HEK293 (cell line): ENCODE data around the gene EIF4E1B.
A peak's percentile ranks its signal among the peaks of the same experiment; 100 is the strongest.

Experiments
- CTCF ChIA-PET: fragments of 350-600 bp; formaldehyde crosslinking; extraction: SDS; loops from one replicate; lab custom pipeline; 2021; ENCODE audit warnings: antibody characterized with exemption; lab: Yijun Ruan, JAX
- POLR2A ChIA-PET: fragments of 300-600 bp; formaldehyde crosslinking; extraction: SDS; loops from one replicate; lab custom pipeline; 2020; ENCODE audit warnings: antibody characterized with exemption, inconsistent platforms; lab: Yijun Ruan, JAX
- H3K27ac ChIP-seq: fragments of 200-500 bp; sonication (Bioruptor generic); 2 replicates; pipeline ENCODE4 v1.5.1; 2014; ENCODE audit warnings: low read depth, low read length, control low read depth, inconsistent platforms; ENCODE audit errors: extremely low read depth
- H3K36me3 ChIP-seq, 2 experiments: fragments of 200-500 bp in 1 of 2; sonication (Bioruptor generic) in 1 of 2; 1 replicate in 1 of 2; 2 replicates in 1 of 2; pipeline ENCODE4 v1.5.1; 2014 to 2017; ENCODE audit warnings: inconsistent platforms in 2 of 2, low read length in 2 of 2; ENCODE audit not compliant: control insufficient read depth in 2 of 2, insufficient read depth in 1 of 2
- H3K4me1 ChIP-seq: fragments of 200-500 bp; sonication (Bioruptor generic); 2 replicates; pipeline ENCODE4 v1.5.1; 2014; ENCODE audit warnings: mild to moderate bottlenecking, low read length, inconsistent platforms; ENCODE audit not compliant: control insufficient read depth, insufficient read depth
- H3K4me3 ChIP-seq: 2 replicates; pipeline ENCODE4 v1.5.1; 2011; ENCODE audit warnings: low read depth, mild to moderate bottlenecking, control low read depth, low read length, moderate library complexity
- H3K9me3 ChIP-seq: fragments of 200-500 bp; sonication (Bioruptor generic); 2 replicates; pipeline ENCODE4 v1.5.1; 2014; ENCODE audit warnings: low read depth, low read length, inconsistent platforms; ENCODE audit not compliant: control insufficient read depth, insufficient read depth
- BCL11B ChIP-seq: fragments of 450-650 bp; formaldehyde crosslinking; IDR thresholded peaks from 2 replicates; pipeline ENCODE4 v1.5.1; 2016; ENCODE audit warnings: low read depth, missing biosample characterization, missing genetic modification characterization
- EGR2 ChIP-seq: fragments of 450-650 bp; formaldehyde crosslinking; IDR thresholded peaks from 2 replicates; pipeline ENCODE4 v1.5.1; 2016; ENCODE audit warnings: low read depth, missing biosample characterization, missing genetic modification characterization
- HOXD13 ChIP-seq: sonication (generic); formaldehyde crosslinking; IDR thresholded peaks from 2 replicates; pipeline ENCODE4 v1.8.0; 2022; ENCODE audit warnings: missing genetic modification reagents, borderline replicate concordance
- IKZF3 ChIP-seq: fragments of 450-650 bp; IDR thresholded peaks from 2 replicates; pipeline ENCODE4 v1.5.0; 2018; ENCODE audit warnings: missing biosample characterization, mild to moderate bottlenecking, missing genetic modification characterization, moderate library complexity
- KLF16 ChIP-seq: fragments of 450-650 bp; formaldehyde crosslinking; IDR thresholded peaks from 2 replicates; pipeline ENCODE4 v1.5.1; 2017; ENCODE audit warnings: missing biosample characterization, missing genetic modification characterization
- SP2 ChIP-seq: fragments of 450-650 bp; formaldehyde crosslinking; IDR thresholded peaks from 2 replicates; pipeline ENCODE4 v1.5.1; 2016; ENCODE audit warnings: missing biosample characterization, missing genetic modification characterization
- SP3 ChIP-seq: fragments of 450-650 bp; formaldehyde crosslinking; IDR thresholded peaks from 2 replicates; pipeline ENCODE4 v1.5.1; 2016; ENCODE audit warnings: missing biosample characterization, missing genetic modification characterization
- YY1 ChIP-seq: fragments of 450-650 bp; formaldehyde crosslinking; IDR thresholded peaks from 2 replicates; pipeline ENCODE4 v1.5.1; 2018; ENCODE audit warnings: missing biosample characterization, missing genetic modification characterization
- ZFHX2 ChIP-seq: fragments of 450-650 bp; formaldehyde crosslinking; conservative IDR thresholded peaks from 2 replicates; pipeline ENCODE4 v1.5.1; 2016; ENCODE audit warnings: missing biosample characterization, missing genetic modification characterization
- ZFP3 ChIP-seq: fragments of 450-650 bp; formaldehyde crosslinking; IDR thresholded peaks from 2 replicates; pipeline ENCODE4 v1.5.1; 2016; ENCODE audit warnings: low read depth, missing biosample characterization, missing genetic modification characterization
- ZNF148 ChIP-seq: fragments of 450-650 bp; formaldehyde crosslinking; IDR thresholded peaks from 2 replicates; pipeline ENCODE4 v1.5.0; 2017; ENCODE audit warnings: missing biosample characterization, missing genetic modification characterization, borderline replicate concordance
- ZNF18 ChIP-seq: fragments of 450-650 bp; formaldehyde crosslinking; IDR thresholded peaks from 2 replicates; pipeline ENCODE4 v1.5.1; 2016; ENCODE audit warnings: missing biosample characterization, missing genetic modification characterization
- ZNF335 ChIP-seq: fragments of 450-650 bp; formaldehyde crosslinking; conservative IDR thresholded peaks from 2 replicates; pipeline ENCODE4 v1.5.1; 2016; ENCODE audit warnings: missing biosample characterization, missing genetic modification characterization
- ZNF488 ChIP-seq: fragments of 450-650 bp; formaldehyde crosslinking; IDR thresholded peaks from 2 replicates; pipeline ENCODE4 v1.5.1; 2016; ENCODE audit warnings: missing biosample characterization, missing genetic modification characterization
- ZNF529 ChIP-seq: fragments of 450-650 bp; formaldehyde crosslinking; IDR thresholded peaks from 2 replicates; pipeline ENCODE4 v1.5.1; 2017; ENCODE audit warnings: missing genetic modification characterization, missing biosample characterization; ENCODE audit not compliant: insufficient replicate concordance
- ZNF600 ChIP-seq: fragments of 450-650 bp; formaldehyde crosslinking; IDR thresholded peaks from 2 replicates; pipeline ENCODE4 v1.5.1; 2016; ENCODE audit warnings: missing biosample characterization, missing genetic modification characterization
- ZNF621 ChIP-seq: fragments of 450-650 bp; formaldehyde crosslinking; IDR thresholded peaks from 2 replicates; pipeline ENCODE4 v1.5.1; 2017; ENCODE audit warnings: missing biosample characterization, missing genetic modification characterization
- ZNF623 ChIP-seq: fragments of 450-650 bp; formaldehyde crosslinking; IDR thresholded peaks from 2 replicates; pipeline ENCODE4 v1.5.1; 2016; ENCODE audit warnings: missing biosample characterization, missing genetic modification characterization
- ZNF654 ChIP-seq: fragments of 450-650 bp; formaldehyde crosslinking; IDR thresholded peaks from 2 replicates; pipeline ENCODE4 v1.5.1; 2016; ENCODE audit warnings: low read depth, missing biosample characterization, missing genetic modification characterization
- ZNF658 ChIP-seq: fragments of 450-650 bp; formaldehyde crosslinking; IDR thresholded peaks from 2 replicates; pipeline ENCODE4; 2016; ENCODE audit warnings: missing biosample characterization, missing genetic modification characterization
- ZNF747 ChIP-seq: fragments of 450-650 bp; formaldehyde crosslinking; IDR thresholded peaks from 2 replicates; pipeline ENCODE4 v1.5.1; 2016; ENCODE audit warnings: missing biosample characterization, missing genetic modification characterization
- ZNF76 ChIP-seq: fragments of 450-650 bp; formaldehyde crosslinking; IDR thresholded peaks from 2 replicates; pipeline ENCODE4; 2016; ENCODE audit warnings: low read depth, missing biosample characterization, missing genetic modification characterization, borderline replicate concordance
- TF ChIP-seq, protein P1 (sequence below): fragments of 450-650 bp; formaldehyde crosslinking; IDR thresholded peaks from 2 replicates; pipeline ENCODE4 v1.5.1; 2016; ENCODE audit warnings: missing biosample characterization, missing genetic modification characterization
- TF ChIP-seq, protein P2 (sequence below): fragments of 450-650 bp; formaldehyde crosslinking; IDR thresholded peaks from 2 replicates; pipeline ENCODE4; 2016; ENCODE audit warnings: missing biosample characterization, missing genetic modification characterization
- TF ChIP-seq, protein P3 (sequence below): fragments of 450-650 bp; formaldehyde crosslinking; IDR thresholded peaks from 2 replicates; pipeline ENCODE4 v1.5.1; 2017; ENCODE audit warnings: missing biosample characterization, missing genetic modification characterization

The EIF4E1B gene

DNA sequence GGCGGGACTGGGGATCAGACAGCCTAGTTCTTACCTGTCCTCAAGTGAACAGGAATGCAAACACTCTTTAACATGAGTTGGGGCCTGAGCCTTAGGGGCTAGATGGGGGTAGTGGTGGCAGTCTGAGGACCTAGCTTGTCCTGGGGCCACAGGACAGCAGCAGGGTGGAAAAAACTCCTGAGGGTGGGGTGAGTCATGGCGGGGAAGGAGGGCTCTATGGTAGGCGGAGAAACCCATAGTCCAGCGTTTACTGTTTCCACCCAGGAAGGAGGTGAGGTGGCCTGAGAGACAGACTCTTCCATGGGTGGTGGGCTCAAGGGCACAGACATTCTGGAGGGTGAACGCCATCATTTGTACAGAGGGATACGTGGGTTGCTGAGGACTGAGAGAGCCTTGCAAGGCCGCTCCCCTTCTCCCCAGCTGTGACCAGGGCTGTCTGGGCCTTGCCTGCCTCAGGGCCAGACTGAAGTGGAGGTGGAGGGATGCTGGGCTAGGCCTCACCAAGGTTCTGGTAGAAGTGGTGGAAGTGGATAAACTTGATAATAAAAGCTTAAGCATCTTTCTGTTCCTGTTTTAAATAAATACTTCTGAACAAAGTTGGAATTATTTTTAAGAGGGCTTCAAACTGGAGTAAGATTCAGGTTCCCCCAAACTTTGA lies 15.7 kb downstream of the EIF4E1B start:
- CTCF ChIA-PET: interaction anchor here (0.6 to 2.7 kb wide), 6 partner anchors 12 to 916 kb away, joined by 3 to 13 read pairs (median 3); no protein-coding TSS in a partner anchor
- TF ChIP-seq ZFHX2 (tag by site-specific recombination): peak; percentile 60
- 0 out of 2 replicates have a peak, but pooled peaks have one; percentile 11 for TF ChIP-seq SP3 (tag by site-specific recombination)
- TF ChIP-seq ZNF621: no peak
- TF ChIP-seq SP2 (tag by site-specific recombination): peak; percentile 20; the same call in 1 of the 2 replicates
- no peak for TF ChIP-seq ZNF76 (tag by site-specific recombination)
- peak; percentile 42; the same call in 1 of the 2 replicates for TF ChIP-seq EGR2 (tag by site-specific recombination)
- TF ChIP-seq HOXD13 (CRISPR knock-in tag): no peak
- TF ChIP-seq, protein P1, sequence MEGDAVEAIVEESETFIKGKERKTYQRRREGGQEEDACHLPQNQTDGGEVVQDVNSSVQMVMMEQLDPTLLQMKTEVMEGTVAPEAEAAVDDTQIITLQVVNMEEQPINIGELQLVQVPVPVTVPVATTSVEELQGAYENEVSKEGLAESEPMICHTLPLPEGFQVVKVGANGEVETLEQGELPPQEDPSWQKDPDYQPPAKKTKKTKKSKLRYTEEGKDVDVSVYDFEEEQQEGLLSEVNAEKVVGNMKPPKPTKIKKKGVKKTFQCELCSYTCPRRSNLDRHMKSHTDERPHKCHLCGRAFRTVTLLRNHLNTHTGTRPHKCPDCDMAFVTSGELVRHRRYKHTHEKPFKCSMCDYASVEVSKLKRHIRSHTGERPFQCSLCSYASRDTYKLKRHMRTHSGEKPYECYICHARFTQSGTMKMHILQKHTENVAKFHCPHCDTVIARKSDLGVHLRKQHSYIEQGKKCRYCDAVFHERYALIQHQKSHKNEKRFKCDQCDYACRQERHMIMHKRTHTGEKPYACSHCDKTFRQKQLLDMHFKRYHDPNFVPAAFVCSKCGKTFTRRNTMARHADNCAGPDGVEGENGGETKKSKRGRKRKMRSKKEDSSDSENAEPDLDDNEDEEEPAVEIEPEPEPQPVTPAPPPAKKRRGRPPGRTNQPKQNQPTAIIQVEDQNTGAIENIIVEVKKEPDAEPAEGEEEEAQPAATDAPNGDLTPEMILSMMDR: no peak
- TF ChIP-seq ZNF658 (tag by site-specific recombination): no peak
- no peak for TF ChIP-seq ZNF654 (tag by site-specific recombination)
- peak; percentile 56; the same call in 1 of the 2 replicates for TF ChIP-seq ZNF335 (tag by site-specific recombination)
- no peak for TF ChIP-seq ZNF18 (tag by site-specific recombination)
- TF ChIP-seq ZNF488 (tag by site-specific recombination): no peak
- TF ChIP-seq, all 188 proteins: peak for 5
- H3K36me3 ChIP-seq: no peaks in the 10 kb centered on the region
- H3K9me3 ChIP-seq: no peaks in the 10 kb centered on the region
- POLR2A ChIA-PET: interaction anchor here (1.2 kb wide), 2 partner anchors 15 to 109 kb away, joined by 7 to 11 read pairs; partner anchors contain the start of gene RNF44
- no peak overlapping the region for H3K4me3 ChIP-seq
- no peak overlapping the region; the same call in 1 of the 2 replicates for H3K27ac ChIP-seq
- H3K4me1 ChIP-seq: 0 out of 2 replicates have a peak, but pooled peaks cover 2% of the 10 kb centered on the region

DNA sequence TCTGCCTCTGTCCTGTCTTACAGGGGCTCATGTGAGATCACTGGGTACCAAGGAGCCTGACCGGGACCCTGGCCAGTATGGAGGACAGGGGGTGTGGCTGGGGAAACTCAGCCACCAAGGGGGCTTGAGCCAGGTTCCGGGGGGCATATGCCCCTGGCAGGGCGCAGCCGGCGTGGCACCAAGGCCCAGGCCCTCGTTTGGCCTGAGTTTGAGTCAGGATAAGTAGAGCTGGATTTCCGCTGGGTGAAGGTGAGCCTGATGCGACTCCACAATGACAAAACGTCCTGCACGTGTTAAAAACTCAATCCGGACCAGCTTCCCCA lies 16.2 kb downstream of the EIF4E1B start:
- Histone ChIP-seq H3K4me3 (no peak overlapping the region), H3K27ac (peak overlapping the region; percentile 10; the same call in 1 of the 2 replicates), H3K9me3 (no peaks in the 10 kb centered on the region), H3K4me1 (0 out of 2 replicates have a peak, but pooled peaks cover 2% of the 10 kb centered on the region), H3K36me3 (no peaks in the 10 kb centered on the region)
- POLR2A ChIA-PET: interaction anchor here (0.7 to 1.2 kb wide), 5 partner anchors 14 to 286 kb away, joined by 3 to 11 read pairs (median 7); partner anchors contain the start of genes EIF4E1B, RNF44 and SNCB
- CTCF ChIA-PET: interaction anchor here (0.5 to 2.7 kb wide), 10 partner anchors 12 to 1501 kb away, joined by 3 to 13 read pairs (median 4); no protein-coding TSS in a partner anchor
- TF ChIP-seq, protein P2, sequence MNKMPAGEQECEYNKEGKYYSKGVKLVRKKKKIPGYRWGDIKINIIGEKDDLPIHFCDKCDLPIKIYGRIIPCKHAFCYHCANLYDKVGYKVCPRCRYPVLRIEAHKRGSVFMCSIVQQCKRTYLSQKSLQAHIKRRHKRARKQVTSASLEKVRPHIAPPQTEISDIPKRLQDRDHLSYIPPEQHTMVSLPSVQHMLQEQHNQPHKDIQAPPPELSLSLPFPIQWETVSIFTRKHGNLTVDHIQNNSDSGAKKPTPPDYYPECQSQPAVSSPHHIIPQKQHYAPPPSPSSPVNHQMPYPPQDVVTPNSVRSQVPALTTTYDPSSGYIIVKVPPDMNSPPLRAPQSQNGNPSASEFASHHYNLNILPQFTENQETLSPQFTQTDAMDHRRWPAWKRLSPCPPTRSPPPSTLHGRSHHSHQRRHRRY (tag by site-specific recombination): no peak
- TF ChIP-seq YY1 (tag by site-specific recombination) (peak; percentile 49; the same call in 1 of the 2 replicates), KLF16 (tag by site-specific recombination) (no peak), BCL11B (tag by site-specific recombination) (no peak), IKZF3 (no peak; the same call in 1 of the 2 replicates), ZNF747 (tag by site-specific recombination) (no peak), ZNF600 (tag by site-specific recombination) (peak; percentile 97), ZFP3 (tag by site-specific recombination) (no peak), ZNF529 (tag by site-specific recombination) (no peak), ZNF148 (no peak), ZNF623 (tag by site-specific recombination) (no peak)
- TF ChIP-seq, protein P3, sequence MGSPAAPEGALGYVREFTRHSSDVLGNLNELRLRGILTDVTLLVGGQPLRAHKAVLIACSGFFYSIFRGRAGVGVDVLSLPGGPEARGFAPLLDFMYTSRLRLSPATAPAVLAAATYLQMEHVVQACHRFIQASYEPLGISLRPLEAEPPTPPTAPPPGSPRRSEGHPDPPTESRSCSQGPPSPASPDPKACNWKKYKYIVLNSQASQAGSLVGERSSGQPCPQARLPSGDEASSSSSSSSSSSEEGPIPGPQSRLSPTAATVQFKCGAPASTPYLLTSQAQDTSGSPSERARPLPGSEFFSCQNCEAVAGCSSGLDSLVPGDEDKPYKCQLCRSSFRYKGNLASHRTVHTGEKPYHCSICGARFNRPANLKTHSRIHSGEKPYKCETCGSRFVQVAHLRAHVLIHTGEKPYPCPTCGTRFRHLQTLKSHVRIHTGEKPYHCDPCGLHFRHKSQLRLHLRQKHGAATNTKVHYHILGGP: no peak
